HEK293 (cell line): ENCODE data around the gene TMEM37.

Experiments
- CTCF ChIA-PET: fragments of 350-600 bp; formaldehyde crosslinking; extraction: SDS; loops from one replicate; lab custom pipeline; 2021; ENCODE audit warnings: antibody characterized with exemption; lab: Yijun Ruan, JAX
- POLR2A ChIA-PET: fragments of 300-600 bp; formaldehyde crosslinking; extraction: SDS; loops from one replicate; lab custom pipeline; 2020; ENCODE audit warnings: antibody characterized with exemption, inconsistent platforms; lab: Yijun Ruan, JAX
- H3K27ac ChIP-seq: fragments of 200-500 bp; sonication (Bioruptor generic); 2 replicates; pipeline ENCODE4 v1.5.1; 2014; ENCODE audit warnings: low read depth, low read length, control low read depth, inconsistent platforms; ENCODE audit errors: extremely low read depth
- H3K36me3 ChIP-seq, 2 experiments: fragments of 200-500 bp in 1 of 2; sonication (Bioruptor generic) in 1 of 2; 1 replicate in 1 of 2; 2 replicates in 1 of 2; pipeline ENCODE4 v1.5.1; 2014 to 2017; ENCODE audit warnings: inconsistent platforms in 2 of 2, low read length in 2 of 2; ENCODE audit not compliant: control insufficient read depth in 2 of 2, insufficient read depth in 1 of 2
- H3K4me1 ChIP-seq: fragments of 200-500 bp; sonication (Bioruptor generic); 2 replicates; pipeline ENCODE4 v1.5.1; 2014; ENCODE audit warnings: mild to moderate bottlenecking, low read length, inconsistent platforms; ENCODE audit not compliant: control insufficient read depth, insufficient read depth
- H3K4me3 ChIP-seq: 2 replicates; pipeline ENCODE4 v1.5.1; 2011; ENCODE audit warnings: low read depth, mild to moderate bottlenecking, control low read depth, low read length, moderate library complexity
- H3K9me3 ChIP-seq: fragments of 200-500 bp; sonication (Bioruptor generic); 2 replicates; pipeline ENCODE4 v1.5.1; 2014; ENCODE audit warnings: low read depth, low read length, inconsistent platforms; ENCODE audit not compliant: control insufficient read depth, insufficient read depth
- OVOL3 ChIP-seq: fragments of 450-650 bp; formaldehyde crosslinking; IDR thresholded peaks from 2 replicates; pipeline ENCODE4 v1.5.1; 2016; ENCODE audit warnings: missing biosample characterization, missing genetic modification characterization
- RBAK ChIP-seq: fragments of 450-650 bp; formaldehyde crosslinking; IDR thresholded peaks from 2 replicates; pipeline ENCODE4 v1.5.1; 2016; ENCODE audit warnings: missing biosample characterization, missing genetic modification characterization
- WT1 ChIP-seq: fragments of 450-650 bp; formaldehyde crosslinking; IDR thresholded peaks from 2 replicates; pipeline ENCODE4 v1.5.1; 2016; ENCODE audit warnings: missing biosample characterization, missing genetic modification characterization
- YY2 ChIP-seq: fragments of 450-650 bp; formaldehyde crosslinking; IDR thresholded peaks from 2 replicates; pipeline ENCODE4 v1.5.1; 2016; ENCODE audit warnings: missing biosample characterization, missing genetic modification characterization
- ZBTB20 ChIP-seq: fragments of 450-650 bp; formaldehyde crosslinking; IDR thresholded peaks from 2 replicates; pipeline ENCODE4 v1.5.1; 2016; ENCODE audit warnings: missing biosample characterization, missing genetic modification characterization
- ZBTB8A ChIP-seq: fragments of 450-650 bp; formaldehyde crosslinking; IDR thresholded peaks from 2 replicates; pipeline ENCODE4 v1.5.1; 2016; ENCODE audit warnings: missing biosample characterization, missing genetic modification characterization
- ZFP37 ChIP-seq: fragments of 450-650 bp; formaldehyde crosslinking; IDR thresholded peaks from 2 replicates; pipeline ENCODE4 v1.5.1; 2016; ENCODE audit warnings: missing biosample characterization, missing genetic modification characterization
- ZNF140 ChIP-seq: fragments of 450-650 bp; formaldehyde crosslinking; IDR thresholded peaks from 2 replicates; pipeline ENCODE4 v1.5.1; 2016; ENCODE audit warnings: missing biosample characterization, missing genetic modification characterization
- ZNF302 ChIP-seq: fragments of 450-650 bp; formaldehyde crosslinking; IDR thresholded peaks from 2 replicates; pipeline ENCODE4 v1.5.1; 2016; ENCODE audit warnings: missing biosample characterization, missing genetic modification characterization, low read depth
- ZNF624 ChIP-seq: fragments of 450-650 bp; formaldehyde crosslinking; IDR thresholded peaks from 2 replicates; pipeline ENCODE4 v1.5.1; 2017; ENCODE audit warnings: missing biosample characterization, missing genetic modification characterization
- TF ChIP-seq, protein P1 (sequence below): fragments of 450-650 bp; formaldehyde crosslinking; IDR thresholded peaks from 2 replicates; pipeline ENCODE4 v1.5.1; 2016; ENCODE audit warnings: missing biosample characterization, missing genetic modification characterization, borderline replicate concordance
- TF ChIP-seq, protein P2 (sequence below): fragments of 450-650 bp; formaldehyde crosslinking; IDR thresholded peaks from 2 replicates; pipeline ENCODE4 v1.5.0; 2017; ENCODE audit warnings: missing biosample characterization, missing genetic modification characterization, borderline replicate concordance
- TF ChIP-seq, protein P3 (sequence below): fragments of 450-650 bp; formaldehyde crosslinking; IDR thresholded peaks from 2 replicates; pipeline ENCODE4 v1.5.1; 2016; ENCODE audit warnings: missing biosample characterization, missing genetic modification characterization
- TF ChIP-seq, protein P4 (sequence below): fragments of 450-650 bp; formaldehyde crosslinking; IDR thresholded peaks from 2 replicates; pipeline ENCODE4 v1.5.1; 2016; ENCODE audit warnings: missing biosample characterization, missing genetic modification characterization
- TF ChIP-seq, protein P5 (sequence below): fragments of 450-650 bp; formaldehyde crosslinking; IDR thresholded peaks from 2 replicates; pipeline ENCODE4 v1.5.1; 2016; ENCODE audit warnings: missing biosample characterization, missing genetic modification characterization

The TMEM37 gene

DNA sequence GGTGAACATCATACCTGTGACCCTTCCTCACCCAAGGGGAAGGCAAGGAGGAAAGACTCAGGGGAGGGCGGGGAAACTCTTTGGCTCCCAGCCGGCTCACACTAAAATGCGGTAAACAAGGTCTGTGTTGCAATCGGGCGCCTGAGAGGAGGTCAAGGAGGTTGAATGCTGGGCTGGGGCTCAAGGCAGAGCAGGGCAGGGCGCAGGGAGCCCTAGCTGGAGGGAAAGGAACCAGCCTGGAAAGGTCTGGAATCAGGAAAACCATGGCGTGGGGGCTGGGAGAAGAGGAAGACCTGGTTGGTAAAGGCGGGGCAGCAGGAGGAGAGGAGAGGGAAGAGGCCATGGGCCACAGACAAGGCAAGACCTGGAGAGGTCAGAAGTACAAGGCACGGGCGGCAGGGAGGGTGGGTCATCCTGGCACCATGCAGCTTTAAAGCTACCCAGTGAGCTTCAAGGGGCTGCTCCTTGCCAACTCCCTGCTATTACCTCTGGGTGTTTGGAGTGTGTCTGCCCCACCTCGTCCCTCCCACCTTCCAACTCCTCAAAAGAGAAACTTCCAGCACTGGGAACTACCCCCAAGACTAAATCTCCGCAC, 4.8 kb upstream of the TMEM37 start:
- H3K36me3 ChIP-seq, result no peaks in the 10 kb centered on the region
- H3K9me3 ChIP-seq, result no peaks in the 10 kb centered on the region
- H3K4me1 ChIP-seq, result no peaks in the 10 kb centered on the region
- CTCF ChIA-PET, result no interaction called here
- POLR2A ChIA-PET, result no interaction called here
- TF ChIP-seq, protein P1, sequence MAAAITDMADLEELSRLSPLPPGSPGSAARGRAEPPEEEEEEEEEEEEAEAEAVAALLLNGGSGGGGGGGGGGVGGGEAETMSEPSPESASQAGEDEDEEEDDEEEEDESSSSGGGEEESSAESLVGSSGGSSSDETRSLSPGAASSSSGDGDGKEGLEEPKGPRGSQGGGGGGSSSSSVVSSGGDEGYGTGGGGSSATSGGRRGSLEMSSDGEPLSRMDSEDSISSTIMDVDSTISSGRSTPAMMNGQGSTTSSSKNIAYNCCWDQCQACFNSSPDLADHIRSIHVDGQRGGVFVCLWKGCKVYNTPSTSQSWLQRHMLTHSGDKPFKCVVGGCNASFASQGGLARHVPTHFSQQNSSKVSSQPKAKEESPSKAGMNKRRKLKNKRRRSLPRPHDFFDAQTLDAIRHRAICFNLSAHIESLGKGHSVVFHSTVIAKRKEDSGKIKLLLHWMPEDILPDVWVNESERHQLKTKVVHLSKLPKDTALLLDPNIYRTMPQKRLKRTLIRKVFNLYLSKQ, result no peak
- no peak overlapping the region for H3K27ac ChIP-seq
- no peak overlapping the region for H3K4me3 ChIP-seq

DNA sequence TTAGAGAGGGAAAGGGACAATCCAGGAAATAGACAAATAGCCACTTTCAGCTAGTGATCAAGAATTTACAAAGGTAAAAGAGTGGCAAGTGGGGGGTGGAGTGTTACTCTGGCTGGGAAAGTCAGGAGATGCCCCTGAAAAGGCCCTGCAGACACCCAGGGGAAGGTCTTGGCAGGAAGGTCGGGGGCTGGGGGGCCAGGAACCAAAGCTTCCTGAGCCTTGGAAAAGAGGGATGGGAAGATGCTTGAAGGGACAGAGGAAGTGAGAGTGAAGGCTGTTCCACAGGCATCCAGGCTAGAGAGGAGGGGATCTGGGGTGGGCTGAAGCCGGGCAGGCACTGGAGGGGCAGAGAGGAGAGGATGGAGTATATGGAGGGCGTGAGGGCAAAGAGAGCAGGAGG, 3.9 kb upstream of the TMEM37 start:
- no peaks in the 10 kb centered on the region for H3K9me3 ChIP-seq
- ChIA-PET CTCF (no interaction called here), POLR2A (no interaction called here)
- H3K36me3 ChIP-seq, result no peaks in the 10 kb centered on the region
- H3K4me1 ChIP-seq, result 0 out of 2 replicates have a peak, but pooled peaks cover 3% of the 10 kb centered on the region
- H3K27ac ChIP-seq, result no peak overlapping the region
- H3K4me3 ChIP-seq, result no peak overlapping the region
- TF ChIP-seq, protein P2, sequence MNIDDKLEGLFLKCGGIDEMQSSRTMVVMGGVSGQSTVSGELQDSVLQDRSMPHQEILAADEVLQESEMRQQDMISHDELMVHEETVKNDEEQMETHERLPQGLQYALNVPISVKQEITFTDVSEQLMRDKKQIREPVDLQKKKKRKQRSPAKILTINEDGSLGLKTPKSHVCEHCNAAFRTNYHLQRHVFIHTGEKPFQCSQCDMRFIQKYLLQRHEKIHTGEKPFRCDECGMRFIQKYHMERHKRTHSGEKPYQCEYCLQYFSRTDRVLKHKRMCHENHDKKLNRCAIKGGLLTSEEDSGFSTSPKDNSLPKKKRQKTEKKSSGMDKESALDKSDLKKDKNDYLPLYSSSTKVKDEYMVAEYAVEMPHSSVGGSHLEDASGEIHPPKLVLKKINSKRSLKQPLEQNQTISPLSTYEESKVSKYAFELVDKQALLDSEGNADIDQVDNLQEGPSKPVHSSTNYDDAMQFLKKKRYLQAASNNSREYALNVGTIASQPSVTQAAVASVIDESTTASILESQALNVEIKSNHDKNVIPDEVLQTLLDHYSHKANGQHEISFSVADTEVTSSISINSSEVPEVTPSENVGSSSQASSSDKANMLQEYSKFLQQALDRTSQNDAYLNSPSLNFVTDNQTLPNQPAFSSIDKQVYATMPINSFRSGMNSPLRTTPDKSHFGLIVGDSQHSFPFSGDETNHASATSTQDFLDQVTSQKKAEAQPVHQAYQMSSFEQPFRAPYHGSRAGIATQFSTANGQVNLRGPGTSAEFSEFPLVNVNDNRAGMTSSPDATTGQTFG (tag by site-specific recombination), result no peak
- TF ChIP-seq ZFP37 (tag by site-specific recombination) (no peak), ZNF140 (tag by site-specific recombination) (no peak), ZBTB8A (no peak), ZBTB20 (no peak), WT1 (tag by site-specific recombination) (no peak), YY2 (tag by site-specific recombination) (no peak), ZNF624 (tag by site-specific recombination) (no peak), RBAK (tag by site-specific recombination) (no peak), ZNF302 (tag by site-specific recombination) (no peak), OVOL3 (tag by site-specific recombination) (no peak)
- TF ChIP-seq, protein P3, sequence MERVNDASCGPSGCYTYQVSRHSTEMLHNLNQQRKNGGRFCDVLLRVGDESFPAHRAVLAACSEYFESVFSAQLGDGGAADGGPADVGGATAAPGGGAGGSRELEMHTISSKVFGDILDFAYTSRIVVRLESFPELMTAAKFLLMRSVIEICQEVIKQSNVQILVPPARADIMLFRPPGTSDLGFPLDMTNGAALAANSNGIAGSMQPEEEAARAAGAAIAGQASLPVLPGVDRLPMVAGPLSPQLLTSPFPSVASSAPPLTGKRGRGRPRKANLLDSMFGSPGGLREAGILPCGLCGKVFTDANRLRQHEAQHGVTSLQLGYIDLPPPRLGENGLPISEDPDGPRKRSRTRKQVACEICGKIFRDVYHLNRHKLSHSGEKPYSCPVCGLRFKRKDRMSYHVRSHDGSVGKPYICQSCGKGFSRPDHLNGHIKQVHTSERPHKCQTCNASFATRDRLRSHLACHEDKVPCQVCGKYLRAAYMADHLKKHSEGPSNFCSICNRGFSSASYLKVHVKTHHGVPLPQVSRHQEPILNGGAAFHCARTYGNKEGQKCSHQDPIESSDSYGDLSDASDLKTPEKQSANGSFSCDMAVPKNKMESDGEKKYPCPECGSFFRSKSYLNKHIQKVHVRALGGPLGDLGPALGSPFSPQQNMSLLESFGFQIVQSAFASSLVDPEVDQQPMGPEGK (tag by site-specific recombination), result no peak
- TF ChIP-seq, protein P4, sequence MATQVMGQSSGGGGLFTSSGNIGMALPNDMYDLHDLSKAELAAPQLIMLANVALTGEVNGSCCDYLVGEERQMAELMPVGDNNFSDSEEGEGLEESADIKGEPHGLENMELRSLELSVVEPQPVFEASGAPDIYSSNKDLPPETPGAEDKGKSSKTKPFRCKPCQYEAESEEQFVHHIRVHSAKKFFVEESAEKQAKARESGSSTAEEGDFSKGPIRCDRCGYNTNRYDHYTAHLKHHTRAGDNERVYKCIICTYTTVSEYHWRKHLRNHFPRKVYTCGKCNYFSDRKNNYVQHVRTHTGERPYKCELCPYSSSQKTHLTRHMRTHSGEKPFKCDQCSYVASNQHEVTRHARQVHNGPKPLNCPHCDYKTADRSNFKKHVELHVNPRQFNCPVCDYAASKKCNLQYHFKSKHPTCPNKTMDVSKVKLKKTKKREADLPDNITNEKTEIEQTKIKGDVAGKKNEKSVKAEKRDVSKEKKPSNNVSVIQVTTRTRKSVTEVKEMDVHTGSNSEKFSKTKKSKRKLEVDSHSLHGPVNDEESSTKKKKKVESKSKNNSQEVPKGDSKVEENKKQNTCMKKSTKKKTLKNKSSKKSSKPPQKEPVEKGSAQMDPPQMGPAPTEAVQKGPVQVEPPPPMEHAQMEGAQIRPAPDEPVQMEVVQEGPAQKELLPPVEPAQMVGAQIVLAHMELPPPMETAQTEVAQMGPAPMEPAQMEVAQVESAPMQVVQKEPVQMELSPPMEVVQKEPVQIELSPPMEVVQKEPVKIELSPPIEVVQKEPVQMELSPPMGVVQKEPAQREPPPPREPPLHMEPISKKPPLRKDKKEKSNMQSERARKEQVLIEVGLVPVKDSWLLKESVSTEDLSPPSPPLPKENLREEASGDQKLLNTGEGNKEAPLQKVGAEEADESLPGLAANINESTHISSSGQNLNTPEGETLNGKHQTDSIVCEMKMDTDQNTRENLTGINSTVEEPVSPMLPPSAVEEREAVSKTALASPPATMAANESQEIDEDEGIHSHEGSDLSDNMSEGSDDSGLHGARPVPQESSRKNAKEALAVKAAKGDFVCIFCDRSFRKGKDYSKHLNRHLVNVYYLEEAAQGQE (tag by site-specific recombination), result no peak
- TF ChIP-seq, protein P5, sequence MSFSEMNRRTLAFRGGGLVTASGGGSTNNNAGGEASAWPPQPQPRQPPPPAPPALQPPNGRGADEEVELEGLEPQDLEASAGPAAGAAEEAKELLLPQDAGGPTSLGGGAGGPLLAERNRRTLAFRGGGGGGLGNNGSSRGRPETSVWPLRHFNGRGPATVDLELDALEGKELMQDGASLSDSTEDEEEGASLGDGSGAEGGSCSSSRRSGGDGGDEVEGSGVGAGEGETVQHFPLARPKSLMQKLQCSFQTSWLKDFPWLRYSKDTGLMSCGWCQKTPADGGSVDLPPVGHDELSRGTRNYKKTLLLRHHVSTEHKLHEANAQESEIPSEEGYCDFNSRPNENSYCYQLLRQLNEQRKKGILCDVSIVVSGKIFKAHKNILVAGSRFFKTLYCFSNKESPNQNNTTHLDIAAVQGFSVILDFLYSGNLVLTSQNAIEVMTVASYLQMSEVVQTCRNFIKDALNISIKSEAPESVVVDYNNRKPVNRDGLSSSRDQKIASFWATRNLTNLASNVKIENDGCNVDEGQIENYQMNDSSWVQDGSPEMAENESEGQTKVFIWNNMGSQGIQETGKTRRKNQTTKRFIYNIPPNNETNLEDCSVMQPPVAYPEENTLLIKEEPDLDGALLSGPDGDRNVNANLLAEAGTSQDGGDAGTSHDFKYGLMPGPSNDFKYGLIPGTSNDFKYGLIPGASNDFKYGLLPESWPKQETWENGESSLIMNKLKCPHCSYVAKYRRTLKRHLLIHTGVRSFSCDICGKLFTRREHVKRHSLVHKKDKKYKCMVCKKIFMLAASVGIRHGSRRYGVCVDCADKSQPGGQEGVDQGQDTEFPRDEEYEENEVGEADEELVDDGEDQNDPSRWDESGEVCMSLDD (tag by site-specific recombination), result no peak
